GM19238 (cell line): Measurements from ENCODE around the gene SEC14L5.
"Not testable (repeated sequence)": the region's sequence is repeated elsewhere in the genome, so short reads cannot be mapped to it uniquely, and the experiment has no call there.

Experiments used
- DNase-seq: peaks from one replicate; pipeline ENCODE4 v3.0.0; 2011; ENCODE audit warnings: low spot score; ENCODE audit not compliant: insufficient read length

SEC14L5 gene

GRCh38 chr16:4949986-4950385 lies 8.1 kb upstream of the SEC14L5 start:
- DNase-seq: no peak

GRCh38 chr16:4951583-4951982 lies 6.5 kb upstream of the SEC14L5 start:
- DNase-seq: not testable (repeated sequence)

- DNase-seq: no peak
These were observed 3.4 kb upstream of the SEC14L5 start for GRCh38 chr16:4954714-4955113.

- DNase-seq: no peak
These were observed 760 bp upstream of the SEC14L5 start for GRCh38 chr16:4957420-4957719.

- no peak for DNase-seq
These were observed 644 bp downstream of the SEC14L5 start for GRCh38 chr16:4958510-4959438.

- DNase-seq: no peak
These were observed 2.4 kb downstream of the SEC14L5 start for GRCh38 chr16:4960579-4960978.

GRCh38 chr16:4962716-4963115 lies 4.6 kb downstream of the SEC14L5 start:
- DNase-seq: no peak

GRCh38 chr16:4963527-4963926 lies 5.4 kb downstream of the SEC14L5 start:
- not testable (repeated sequence) for DNase-seq

- DNase-seq: no peak
These were observed 8.8 kb downstream of the SEC14L5 start for GRCh38 chr16:4966736-4967453.

- not testable (repeated sequence) for DNase-seq
These were observed 10.1 kb downstream of the SEC14L5 start for GRCh38 chr16:4968278-4968677.

- no peak for DNase-seq
These were observed 10.9 kb downstream of the SEC14L5 start for GRCh38 chr16:4968879-4969483.

GRCh38 chr16:4970010-4970409 lies 11.9 kb downstream of the SEC14L5 start:
- no peak for DNase-seq

- DNase-seq: no peak
These were observed 14.9 kb downstream of the SEC14L5 start for GRCh38 chr16:4972938-4973587.

- DNase-seq: peak; percentile 77
These were observed 17.9 kb downstream of the SEC14L5 start for GRCh38 chr16:4976079-4976478.

GRCh38 chr16:4976611-4977145 lies 18.5 kb downstream of the SEC14L5 start:
- no peak for DNase-seq

GRCh38 chr16:4979164-4979563 lies 21.0 kb downstream of the SEC14L5 start:
- DNase-seq: no peak

- no peak for DNase-seq
These were observed 21.9 kb downstream of the SEC14L5 start for GRCh38 chr16:4979736-4980660.

GRCh38 chr16:4980691-4981090 lies 22.6 kb downstream of the SEC14L5 start:
- DNase-seq: no peak

- DNase-seq: no peak
These were observed 23.3 kb downstream of the SEC14L5 start for GRCh38 chr16:4981473-4981872.
